GM10266 (cell line): Measurements from ENCODE around the gene CTXND1.

Experiments
- DNase-seq: peaks from one replicate; pipeline ENCODE4 v3.0.0; 2012; ENCODE audit errors: extremely low spot score
- TF ChIP-seq, protein P1 (sequence below): IDR thresholded peaks from 2 replicates; pipeline ENCODE4 v1.5.1; 2012; ENCODE audit warnings: mild to moderate bottlenecking, low read depth; ENCODE audit not compliant: control insufficient read depth, insufficient read depth; ENCODE audit errors: missing control alignments

CTXND1 gene

DNA sequence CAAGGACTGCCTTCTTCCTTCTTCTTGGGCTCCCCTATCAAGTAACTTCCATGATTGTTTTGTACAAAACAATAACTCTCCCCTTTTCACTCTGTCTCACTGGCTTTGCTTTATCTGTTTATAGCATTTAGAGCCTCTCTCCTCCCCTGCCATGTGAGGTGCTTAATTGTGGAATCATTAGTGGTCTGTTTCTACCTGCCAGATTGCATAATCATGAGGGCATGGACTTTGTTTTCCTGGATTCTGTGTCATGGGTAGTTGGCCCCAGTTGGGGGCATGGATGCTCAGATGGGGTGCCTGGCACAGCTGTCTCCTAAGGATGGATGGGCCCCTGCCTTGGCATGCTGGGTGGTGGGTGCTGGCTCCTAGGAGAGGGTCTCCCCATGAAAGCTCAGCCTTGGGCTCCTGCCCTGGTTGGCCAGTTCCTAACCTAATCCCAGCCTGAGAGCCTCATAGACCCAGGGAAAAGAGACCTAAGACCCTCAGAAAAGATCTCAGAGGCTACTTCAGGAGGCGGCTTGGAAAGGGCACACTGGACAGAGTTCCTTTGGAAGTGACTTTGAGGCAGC, 8.0 kb upstream of the CTXND1 start:
- DNase-seq, result no peak
- TF ChIP-seq, protein P1, sequence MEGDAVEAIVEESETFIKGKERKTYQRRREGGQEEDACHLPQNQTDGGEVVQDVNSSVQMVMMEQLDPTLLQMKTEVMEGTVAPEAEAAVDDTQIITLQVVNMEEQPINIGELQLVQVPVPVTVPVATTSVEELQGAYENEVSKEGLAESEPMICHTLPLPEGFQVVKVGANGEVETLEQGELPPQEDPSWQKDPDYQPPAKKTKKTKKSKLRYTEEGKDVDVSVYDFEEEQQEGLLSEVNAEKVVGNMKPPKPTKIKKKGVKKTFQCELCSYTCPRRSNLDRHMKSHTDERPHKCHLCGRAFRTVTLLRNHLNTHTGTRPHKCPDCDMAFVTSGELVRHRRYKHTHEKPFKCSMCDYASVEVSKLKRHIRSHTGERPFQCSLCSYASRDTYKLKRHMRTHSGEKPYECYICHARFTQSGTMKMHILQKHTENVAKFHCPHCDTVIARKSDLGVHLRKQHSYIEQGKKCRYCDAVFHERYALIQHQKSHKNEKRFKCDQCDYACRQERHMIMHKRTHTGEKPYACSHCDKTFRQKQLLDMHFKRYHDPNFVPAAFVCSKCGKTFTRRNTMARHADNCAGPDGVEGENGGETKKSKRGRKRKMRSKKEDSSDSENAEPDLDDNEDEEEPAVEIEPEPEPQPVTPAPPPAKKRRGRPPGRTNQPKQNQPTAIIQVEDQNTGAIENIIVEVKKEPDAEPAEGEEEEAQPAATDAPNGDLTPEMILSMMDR, result no peak

DNA sequence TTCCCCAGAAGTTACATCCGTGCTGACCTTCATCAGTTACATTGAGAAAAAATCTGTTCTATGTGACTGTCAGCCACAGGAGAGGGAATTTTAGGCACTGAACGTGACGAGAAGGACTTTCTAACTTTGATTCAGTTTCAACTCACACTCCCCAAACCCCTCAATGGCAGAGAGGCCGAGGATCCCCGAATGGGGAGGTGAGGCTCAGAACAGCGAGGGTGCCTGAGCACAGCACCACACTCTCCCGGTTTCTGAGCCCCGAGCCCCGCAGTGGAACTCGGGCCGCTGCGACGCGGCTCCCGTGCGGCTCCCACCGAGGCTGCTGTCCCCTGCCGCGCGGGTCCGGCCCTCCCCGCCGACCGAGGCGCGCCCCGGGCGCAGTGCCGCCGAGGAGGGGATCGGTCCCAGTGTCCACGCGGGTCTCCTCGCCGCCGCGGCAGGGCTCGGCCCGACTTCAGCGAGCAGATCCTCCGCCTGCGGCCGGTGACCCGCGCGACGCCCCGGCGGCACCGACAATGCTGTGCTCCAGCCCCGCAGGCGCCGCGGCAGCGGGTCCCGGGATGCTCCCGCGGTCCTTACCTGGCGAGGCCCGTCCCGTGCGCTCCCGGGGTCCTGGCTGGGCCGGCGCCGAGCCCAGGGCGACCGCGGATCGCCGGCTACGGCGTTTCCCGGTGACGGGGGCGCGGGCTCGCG, 439 bp downstream of the CTXND1 start:
- TF ChIP-seq, protein P1, result no peak

DNA sequence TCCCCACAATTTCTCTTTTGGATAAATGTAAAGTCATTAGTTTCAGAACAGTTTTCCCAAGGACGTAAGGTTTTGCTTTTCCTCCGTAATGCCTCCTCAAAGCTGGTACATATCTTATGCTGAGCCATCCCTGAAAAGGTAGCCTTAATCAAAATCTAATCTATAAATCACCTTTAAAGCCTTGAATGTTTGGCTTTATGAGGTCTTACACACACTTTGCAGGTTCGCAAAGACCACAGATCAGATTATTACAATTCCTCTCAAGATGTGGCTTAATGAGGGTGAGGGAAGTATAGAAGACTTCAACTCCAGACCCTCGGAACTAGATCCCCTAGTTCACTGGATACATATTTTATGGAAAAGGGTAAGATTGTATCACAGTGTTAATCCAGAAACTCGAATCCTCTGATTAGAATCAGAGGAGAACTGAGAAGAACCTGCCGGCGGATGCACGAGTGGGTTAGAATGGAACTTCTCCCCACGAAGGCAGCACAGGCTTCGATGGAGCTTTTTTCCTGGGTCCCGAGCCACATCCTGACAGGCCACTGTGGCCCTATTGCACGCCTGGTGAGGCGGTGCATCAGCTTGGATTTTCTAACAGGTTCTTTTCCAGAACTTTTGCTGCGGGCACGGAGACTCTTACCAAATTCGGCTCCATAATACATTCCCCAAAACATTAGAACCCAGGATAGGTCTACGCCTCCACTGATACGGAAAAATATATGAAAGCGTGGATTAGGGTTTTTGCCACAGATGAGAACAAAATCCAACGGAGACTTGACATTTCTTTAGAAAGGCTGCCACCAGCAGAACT, 1.2 kb downstream of the CTXND1 start:
- no peak for DNase-seq
- TF ChIP-seq, protein P1, result no peak

More for the DNA sequence above, 439 bp downstream of the CTXND1 start:
- peak; percentile 31 for DNase-seq

DNA sequence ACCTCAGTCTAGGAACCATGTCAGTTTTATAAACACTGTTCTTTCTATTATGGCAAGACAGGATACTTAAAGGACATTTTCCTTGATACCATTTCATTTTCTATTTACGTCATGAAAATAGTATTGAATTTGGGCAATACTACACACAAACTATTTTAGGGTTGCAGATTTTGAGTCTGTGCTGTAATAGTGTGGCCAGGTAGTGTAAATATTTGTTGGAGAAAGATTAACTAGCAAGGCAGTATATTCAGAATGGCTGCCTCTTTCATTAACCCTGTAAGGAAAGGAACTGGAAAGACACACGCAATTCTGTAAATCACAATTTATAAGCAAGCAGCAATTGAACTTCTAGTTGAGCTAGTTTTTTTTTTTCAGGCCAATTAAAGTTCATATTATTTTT, 2.0 kb downstream of the CTXND1 start:
- TF ChIP-seq, protein P1, result no peak
- no peak for DNase-seq

DNA sequence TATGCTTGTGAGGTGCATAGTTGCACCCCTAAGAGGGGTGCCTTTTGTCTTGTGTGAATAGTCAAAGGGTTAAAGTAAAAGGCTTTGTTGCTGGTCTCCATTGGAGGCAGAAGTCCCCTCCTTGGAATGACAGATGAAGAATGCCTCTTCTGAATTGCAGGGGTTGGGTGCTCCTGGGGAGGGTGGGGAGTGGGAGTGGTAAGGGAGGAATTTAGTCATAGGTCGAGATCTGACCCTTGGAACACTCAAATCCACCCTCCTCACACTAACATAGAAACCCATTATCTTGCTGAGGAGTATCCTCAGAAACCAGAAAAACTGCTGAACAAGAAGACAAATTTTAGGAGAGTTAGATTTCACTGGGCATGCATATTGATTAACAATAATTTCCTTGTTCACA, 4.7 kb downstream of the CTXND1 start:
- TF ChIP-seq, protein P1, result no peak
- DNase-seq, result no peak

DNA sequence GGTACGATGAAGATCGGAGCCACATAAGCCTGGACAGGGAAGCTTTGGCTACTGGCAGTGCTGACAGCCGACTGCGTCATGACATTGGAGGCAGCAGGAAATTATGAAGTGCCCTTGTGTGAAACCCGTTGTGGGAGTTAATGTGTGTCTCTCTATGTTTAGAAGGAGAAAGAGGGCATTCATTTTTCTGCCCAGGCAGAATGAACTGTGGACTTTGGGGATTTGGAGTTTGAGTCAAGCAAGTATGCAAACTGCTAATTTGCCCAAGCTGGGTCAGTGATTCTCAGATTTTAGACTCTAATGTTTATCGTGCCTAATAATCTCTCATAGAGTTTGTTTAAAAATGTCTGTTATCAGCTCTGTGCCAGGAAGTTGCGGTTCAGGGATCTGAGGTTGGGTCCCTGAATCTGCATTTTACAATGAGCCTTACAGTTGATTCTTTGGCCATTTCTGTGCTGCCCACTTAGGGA, 5.6 kb downstream of the CTXND1 start:
- DNase-seq, result no peak
- TF ChIP-seq, protein P1, result no peak
